Endothelial cell of umbilical vein (primary cell): ENCODE data around the gene CHEK2. TPM values are rescaled to one million over a fixed set of nuclear protein-coding genes. Genes with fewer than 3 reads are reported as not detected.

Experiments
- BruUV-seq: library from RNA; stranded (reverse); fragments of 400-500 nt; replicated peaks from 2 replicates; lab custom pipeline; 2021; lab: Mats Ljungman, UMichigan
- CTCF ChIA-PET: fragments of 300-600, 350-600 bp; sonication (Branson Sonifier 250); formaldehyde crosslinking; loops from one replicate; lab custom pipeline; 2021; ENCODE audit warnings: antibody characterized with exemption, inconsistent platforms; lab: Charles Lee
- POLR2A ChIA-PET: fragments of 300-600, 350-600 bp; sonication (Branson Sonifier 250); formaldehyde crosslinking; loops from one replicate; lab custom pipeline; 2021; ENCODE audit warnings: antibody characterized with exemption, inconsistent platforms; lab: Charles Lee
- DNase-seq: peaks from one replicate; pipeline ENCODE4 v3.0.0-alpha.2; 2011; ENCODE audit warnings: low read depth, low spot score
- FAIRE-seq: peaks from 2 replicates; lab custom pipeline; 2011; peaks lifted over from hg19 to GRCh38; lab: Jason Lieb, UNC
- H2AFZ ChIP-seq: 2 replicates; pipeline ENCODE4 v1.6.0; 2012; ENCODE audit warnings: low read depth, low read length, control low read depth, inconsistent platforms
- H3K27ac ChIP-seq: 2 replicates; pipeline ENCODE4 v1.5.1; 2011; ENCODE audit warnings: low read depth, mild to moderate bottlenecking, control low read depth, low read length, moderate library complexity; ENCODE audit not compliant: insufficient read depth
- H3K27me3 ChIP-seq, 2 experiments: 2 replicates each; pipeline versions ENCODE4 v1.6.0 to v1.6.1; 2011; ENCODE audit warnings: low read length in 2 of 2, mixed read lengths in 1 of 2; ENCODE audit not compliant: control insufficient read depth in 2 of 2, insufficient read depth in 2 of 2
- H3K36me3 ChIP-seq, 2 experiments: 2 replicates in 1 of 2; 3 replicates in 1 of 2; pipeline ENCODE4 v1.5.1; 2011; ENCODE audit warnings: low read length in 2 of 2, mild to moderate bottlenecking in 1 of 2, moderate library complexity in 1 of 2; ENCODE audit not compliant: control insufficient read depth in 2 of 2, insufficient read depth in 2 of 2; ENCODE audit errors: extremely low read depth in 1 of 2
- H3K4me1 ChIP-seq: 3 replicates; pipeline ENCODE4 v1.5.1; 2011; ENCODE audit warnings: mild to moderate bottlenecking, low read length; ENCODE audit not compliant: control insufficient read depth, insufficient read depth; ENCODE audit errors: extremely low read depth
- H3K4me2 ChIP-seq: 2 replicates; pipeline ENCODE4 v1.6.1; 2011; ENCODE audit warnings: low read length, control low read depth, mixed read lengths; ENCODE audit not compliant: insufficient read depth
- H3K4me3 ChIP-seq, 3 experiments: fragments of 200-600 bp in 1 of 3; sonication (generic), shearing (Covaris generic) in 1 of 3; replicated peaks in 1 of 3; 2 replicates each; pipeline ENCODE4 v1.5.1; 2011 to 2016; ENCODE audit warnings: control low read depth in 3 of 3, low read length in 3 of 3, mild to moderate bottlenecking in 2 of 3, inconsistent platforms in 1 of 3, low read depth in 1 of 3, moderate library complexity in 1 of 3; ENCODE audit not compliant: insufficient read depth in 1 of 3
- H3K79me2 ChIP-seq: 2 replicates; pipeline ENCODE4 v1.6.0; 2012; ENCODE audit warnings: low read length, inconsistent platforms; ENCODE audit not compliant: control insufficient read depth, insufficient read depth
- H3K9ac ChIP-seq: replicated peaks from 2 replicates; pipeline ENCODE3; 2011; ENCODE audit warnings: low read length, control low read depth; ENCODE audit not compliant: insufficient read depth; ENCODE audit errors: extremely low read depth
- H3K9me1 ChIP-seq: replicated peaks from 3 replicates; pipeline ENCODE4 v1.6.0; 2011; ENCODE audit warnings: mild to moderate bottlenecking, low read length; ENCODE audit not compliant: control insufficient read depth, insufficient read depth; ENCODE audit errors: extremely low read depth
- H3K9me3 ChIP-seq: replicated peaks from 2 replicates; pipeline ENCODE4 v1.5.1; 2012; ENCODE audit warnings: low read length, inconsistent platforms; ENCODE audit not compliant: control insufficient read depth, insufficient read depth
- H4K20me1 ChIP-seq: replicated peaks from 2 replicates; pipeline ENCODE3; 2011; ENCODE audit warnings: mild to moderate bottlenecking, low read length; ENCODE audit not compliant: control insufficient read depth, insufficient read depth; ENCODE audit errors: extremely low read depth
- CTCF ChIP-seq, 2 donors: IDR thresholded peaks; 1 replicate in 1 of 2; 2 replicates in 1 of 2; pipeline ENCODE4 v1.5.1; 2011; ENCODE audit warnings: low read length in 2 of 2, mild to moderate bottlenecking in 2 of 2, moderate library complexity in 2 of 2, control low read depth in 1 of 2, inconsistent platforms in 1 of 2, low read depth in 1 of 2; ENCODE audit not compliant: insufficient read depth in 1 of 2; ENCODE audit errors: extremely low read depth in 1 of 2
- EZH2 ChIP-seq: IDR thresholded peaks from 2 replicates; pipeline ENCODE4 v1.6.1; 2012; ENCODE audit warnings: borderline replicate concordance, low read depth, mild to moderate bottlenecking, moderate library complexity, low read length, inconsistent platforms; ENCODE audit not compliant: severe bottlenecking
- FOS ChIP-seq: IDR thresholded peaks from 2 replicates; pipeline ENCODE4 v1.6.1; 2011; ENCODE audit warnings: mild to moderate bottlenecking, low read length, moderate library complexity, borderline replicate concordance; ENCODE audit not compliant: insufficient read depth
- GATA2 ChIP-seq: IDR thresholded peaks from 2 replicates; pipeline ENCODE4 v1.7.0; 2011; ENCODE audit warnings: low read depth, mild to moderate bottlenecking, moderate library complexity, mixed read lengths, low read length; ENCODE audit not compliant: insufficient read length, insufficient read depth
- JUN ChIP-seq: IDR thresholded peaks from 2 replicates; pipeline ENCODE4 v1.6.1; 2011; ENCODE audit warnings: borderline replicate concordance, low read depth; ENCODE audit not compliant: insufficient read length, insufficient read depth
- MAX ChIP-seq: IDR thresholded peaks from 2 replicates; pipeline ENCODE4 v1.6.1; 2011; ENCODE audit not compliant: insufficient read depth, insufficient read length
- MYC ChIP-seq: IDR thresholded peaks from one replicate; pipeline ENCODE4 v1.6.1; 2011; ENCODE audit warnings: mild to moderate bottlenecking, low read depth, low read length
- POLR2A ChIP-seq: IDR thresholded peaks from 2 replicates; pipeline ENCODE4 v1.6.1; 2012; ENCODE audit warnings: low read depth, mild to moderate bottlenecking, control low read depth, low read length
- POLR2AphosphoS5 ChIP-seq: IDR thresholded peaks from 2 replicates; pipeline ENCODE4 v1.6.1; 2012; ENCODE audit warnings: low read depth, mild to moderate bottlenecking, control low read depth, low read length, moderate library complexity; ENCODE audit not compliant: insufficient read depth
- dilution Hi-C: fragments of 300-500 bp; cut with MboI; formaldehyde crosslinking; loops from one replicate; pipeline ENCODE4 v1.15.0; 2019; ENCODE audit warnings: low sequenced_read_pairs; ENCODE audit not compliant: extremely low pct_ligation_motif_present
- intact Hi-C: fragments of 100-400 bp; cut with micrococcal nuclease; formaldehyde crosslinking; loops from one replicate; pipeline ENCODE4 v1.10.0; 2022
- polyA plus RNA-seq, 4 experiments: library from polyadenylated mRNA; depleted of rRNA in 3 of 4; stranded (reverse) in 3 of 4; unstranded in 1 of 4; fragments of >200 nt; gene quantifications; 2 replicates each; pipeline versions ENCODE4 v1.2.1 to v1.2.3, GENCODE V29; 2011 to 2012; ENCODE audit warnings: missing spikeins in 1 of 4
- total RNA-seq: library from RNA; stranded (reverse); gene quantifications from 2 replicates; pipeline ENCODE4 v1.2.3, GENCODE V29; 2021

CHEK2 gene
- total and polyA plus RNA-seq, 2 donors (not counting 3 experiments of a cell fraction or from before 2014, with no cell fraction given): 24.6 to 24.9 TPM

- intact Hi-C loops (loop anchor here (1.0 to 2.0 kb wide), 3 partner anchors 30 to 87 kb away; partner anchors contain the start of genes CCDC117 and HSCB), dilution Hi-C loops (no loop called here)
- H3K9me1 ChIP-seq: no peaks in the 10 kb centered on the region
- H3K79me2 ChIP-seq: no peaks in the 10 kb centered on the region
- ChIA-PET POLR2A (no interaction called here), CTCF (interaction anchor here (0.6 to 2.1 kb wide), 4 partner anchors 38 to 111 kb away, joined by 3 to 6 read pairs (median 4); no protein-coding TSS in a partner anchor)
- TF ChIP-seq POLR2A (no peak), GATA2 (no peak), FOS (no peak), MYC (no peak), JUN (no peak), MAX (no peak), POLR2AphosphoS5 (no peak), EZH2 (no peak), CTCF (IDR thresholded peaks at IDR 0.05; ENCODE audit: extremely low read depth in 1 of 2, insufficient read depth in 1 of 2, low read depth in 1 of 2, low read length in 2 of 2) (no peak)
- no peaks in the 10 kb centered on the region for H3K9me3 ChIP-seq
- DNase-seq (peak; percentile 55), FAIRE-seq (no peak)
- H3K4me2 ChIP-seq: peak overlapping the region; percentile 8
- H3K9ac ChIP-seq: peak overlapping the region; percentile 78
- no peaks in the 10 kb centered on the region for H3K36me3 ChIP-seq
- H3K4me3 ChIP-seq: no peak overlapping the region
- H2AFZ ChIP-seq: peak overlapping the region; percentile 33
- H3K27ac ChIP-seq: peak overlapping the region; percentile 96
- H4K20me1 ChIP-seq: no peaks in the 10 kb centered on the region
- H3K4me1 ChIP-seq: peaks cover 35% of the 10 kb centered on the region
- no TSS peak for BruUV-seq
- no peaks in the 10 kb centered on the region for H3K27me3 ChIP-seq
These were observed 29.5 kb downstream of the CHEK2 start for GRCh38 chr22:28711820-28712777.
